HG03103 (cell line): Measurements from ENCODE around the gene MACROD2.
"Not testable (repeated sequence)": the region's sequence is repeated elsewhere in the genome, so short reads cannot be mapped to it uniquely, and the experiment has no call there.

Source experiments
- ATAC-seq: cut with Tn5 transposase; IDR thresholded peaks from one replicate; pipeline ENCODE4 v1.9.1; 2021; ENCODE audit warnings: low read depth; ENCODE audit not compliant: unreplicated experiment

Gene MACROD2

GRCh38 chr20:14918281-14918680, 923.0 kb downstream of the MACROD2 start:
- no peak for ATAC-seq

GRCh38 chr20:14918976-14919375, 923.7 kb downstream of the MACROD2 start:
- ATAC-seq: no peak

- ATAC-seq: no peak
Measured at GRCh38 chr20:14919501-14920081, 924.3 kb downstream of the MACROD2 start.

- ATAC-seq: no peak
Measured at GRCh38 chr20:14921513-14921912, 926.2 kb downstream of the MACROD2 start.

- no peak for ATAC-seq
Measured at GRCh38 chr20:14922503-14923267, 927.4 kb downstream of the MACROD2 start.

GRCh38 chr20:14924433-14924832, 929.1 kb downstream of the MACROD2 start:
- ATAC-seq: no peak

GRCh38 chr20:14925300-14925699, 930.0 kb downstream of the MACROD2 start:
- no peak for ATAC-seq

GRCh38 chr20:14926436-14926835, 931.1 kb downstream of the MACROD2 start:
- not testable (repeated sequence) for ATAC-seq

- no peak for ATAC-seq
Measured at GRCh38 chr20:14928083-14928482, 932.8 kb downstream of the MACROD2 start.

- no peak for ATAC-seq
Measured at GRCh38 chr20:14929388-14929787, 934.1 kb downstream of the MACROD2 start.

GRCh38 chr20:14932040-14932439, 936.7 kb downstream of the MACROD2 start:
- no peak for ATAC-seq

GRCh38 chr20:14935285-14935684, 940.0 kb downstream of the MACROD2 start:
- ATAC-seq: no peak

- ATAC-seq: no peak
Measured at GRCh38 chr20:14937021-14937420, 941.7 kb downstream of the MACROD2 start.

- no peak for ATAC-seq
Measured at GRCh38 chr20:14937846-14938245, 942.5 kb downstream of the MACROD2 start.

GRCh38 chr20:14947536-14947935, 952.2 kb downstream of the MACROD2 start:
- no peak for ATAC-seq

- ATAC-seq: no peak
Measured at GRCh38 chr20:14947946-14948345, 952.6 kb downstream of the MACROD2 start.

GRCh38 chr20:14948416-14948815, 953.1 kb downstream of the MACROD2 start:
- ATAC-seq: no peak

- ATAC-seq: no peak
Measured at GRCh38 chr20:14950633-14951032, 955.3 kb downstream of the MACROD2 start.

GRCh38 chr20:14951105-14951504, 955.8 kb downstream of the MACROD2 start:
- ATAC-seq: no peak

- no peak for ATAC-seq
Measured at GRCh38 chr20:14951707-14952418, 956.5 kb downstream of the MACROD2 start.

GRCh38 chr20:14953736-14954135, 958.4 kb downstream of the MACROD2 start:
- no peak for ATAC-seq

- ATAC-seq: no peak
Measured at GRCh38 chr20:14955399-14955798, 960.1 kb downstream of the MACROD2 start.
